ENCODE results near the gene TRMO. TPM values are rescaled to one million over a fixed set of nuclear protein-coding genes. Genes with fewer than 3 reads are reported as not detected.

TRMO gene
- total and polyA plus RNA-seq, 2 of the 8 experiments (the other 6 are each of a cell fraction or from before 2014, with no cell fraction given) = 4.6 to 5.6 TPM

- no peaks in the 10 kb centered on the region; a peak in 2 of 7 replicates for H3K27me3 ChIP-seq (replicated peaks in 1 of 4; ENCODE audit: control insufficient read depth in 3 of 4, extremely low read depth in 1 of 4, insufficient read depth in 3 of 4, low read length in 3 of 4)
- H3K9me3 ChIP-seq (ENCODE audit: insufficient read depth in 2 of 2, low read depth in 1 of 2, low read length in 1 of 2) = no peaks in the 10 kb centered on the region
- H4K8ac ChIP-seq (ENCODE audit: extremely low read depth, insufficient read depth, low read length) = no peak overlapping the region
- no peak overlapping the region for H3K4me3 ChIP-seq (ENCODE audit: extremely low read depth in 1 of 4, insufficient read depth in 2 of 4, low read depth in 3 of 4, low read length in 4 of 4)
- H2BK20ac ChIP-seq (ENCODE audit: low read length) = no peak overlapping the region
- no peak overlapping the region for H3K27ac ChIP-seq (ENCODE audit: low read depth, low read length)
- no peak overlapping the region for H2BK15ac ChIP-seq (ENCODE audit: low read length)
- H3K4me2 ChIP-seq (ENCODE audit: insufficient read depth in 1 of 2, low read depth in 2 of 2, low read length in 2 of 2) = no peak overlapping the region
- H3K79me2 ChIP-seq (ENCODE audit: control insufficient read depth in 1 of 2, insufficient read depth in 2 of 2, low read length in 2 of 2) = no peaks in the 10 kb centered on the region
- H2BK120ac ChIP-seq (replicated peaks; ENCODE audit: low read depth, low read length) = no peak overlapping the region
- H4K20me1 ChIP-seq (replicated peaks in 1 of 2; ENCODE audit: control insufficient read depth in 1 of 2, insufficient read depth in 2 of 2, low read length in 2 of 2) = no peaks in the 10 kb centered on the region
- DNase-seq (ENCODE audit: low read depth in 1 of 2, low spot score in 2 of 2) (no peak), FAIRE-seq (no peak)
- no peak overlapping the region for H3K18ac ChIP-seq (ENCODE audit: extremely low read depth, low read length)
- ChIA-PET CTCF (ENCODE audit: partially characterized antibody) (interaction anchor here (0.7 to 1.5 kb wide), 2 partner anchors 14 to 19 kb away, joined by 3 to 9 read pairs; no protein-coding TSS in a partner anchor), POLR2A (ENCODE audit: partially characterized antibody) (no interaction called here)
- H3K56ac ChIP-seq (replicated peaks; ENCODE audit: insufficient read length, low read depth, low read length) = no peak overlapping the region
- H2AFZ ChIP-seq (ENCODE audit: low read length) = no peak overlapping the region
- H2BK5ac ChIP-seq (ENCODE audit: low read depth, low read length) = no peak overlapping the region
- no peak overlapping the region for H3K14ac ChIP-seq (ENCODE audit: insufficient read length)
- no peaks in the 10 kb centered on the region for H3K23me2 ChIP-seq (ENCODE audit: low read depth, low read length)
- no peak overlapping the region for H4K91ac ChIP-seq (replicated peaks; ENCODE audit: insufficient read length, low read length)
- peaks cover 0 to 5% (median under 1%) of the 10 kb centered on the region in 4 experiments; a peak in 3 of 7 replicates for H3K4me1 ChIP-seq (replicated peaks in 1 of 4; ENCODE audit: control insufficient read depth in 3 of 4, insufficient read depth in 4 of 4, low read length in 3 of 4)
- no peaks in the 10 kb centered on the region for H3K79me1 ChIP-seq (ENCODE audit: low read depth, low read length)
- H2BK12ac ChIP-seq (ENCODE audit: low read depth, low read length) = no peak overlapping the region
- no peak overlapping the region for H2AK5ac ChIP-seq (ENCODE audit: low read depth, low read length)
- H3K23ac ChIP-seq (ENCODE audit: insufficient read length) = no peak overlapping the region
- 91% methylated on average over 3 of the region's 3 CpGs; no CpG with 5 or more reads in 1 of the 2 experiments for WGBS, 2 experiments (ENCODE audit: extremely low coverage in 1 of 2, insufficient coverage in 1 of 2, insufficient read length in 1 of 2, insufficient replicate concordance in 2 of 2, low coverage in 1 of 2, low lambda C conversion rate in 2 of 2, missing lambda C conversion rate in 1 of 2)
- H4K5ac ChIP-seq (ENCODE audit: insufficient read length, low read depth, low read length) = no peak overlapping the region
- H3K9ac ChIP-seq (replicated peaks in 1 of 4; ENCODE audit: extremely low read depth in 1 of 4, low read depth in 3 of 4, low read length in 3 of 4) = no peak overlapping the region
- H3K4ac ChIP-seq (replicated peaks; ENCODE audit: insufficient read length, low read depth, low read length) = no peak overlapping the region
- no peaks in the 10 kb centered on the region for H3K36me3 ChIP-seq (ENCODE audit: control insufficient read depth in 2 of 4, insufficient read depth in 4 of 4, low read length in 3 of 4)
- TF ChIP-seq BRCA1 (IDR thresholded peaks at IDR 0.05; ENCODE audit: low read depth, low read length) = no peak
- TF ChIP-seq EP300 (IDR thresholded peaks at IDR 0.05; ENCODE audit: borderline replicate concordance in 1 of 2, low read depth in 2 of 2, low read length in 2 of 2) = no peak
- no peak for TF ChIP-seq JUN (IDR thresholded peaks at IDR 0.05; ENCODE audit: low read depth, low read length)
- TF ChIP-seq CBX8 (IDR thresholded peaks at IDR 0.05; ENCODE audit: borderline replicate concordance, low read depth, low read length) = no peak
- no peak for TF ChIP-seq RXRA (IDR thresholded peaks at IDR 0.05; ENCODE audit: insufficient read depth, low read depth, low read length)
- no peak for TF ChIP-seq SUZ12 (IDR thresholded peaks at IDR 0.05; ENCODE audit: low read length)
- TF ChIP-seq ATF2 (IDR thresholded peaks at IDR 0.05; ENCODE audit: low read length) = no peak
- no peak for TF ChIP-seq ATF3 (IDR thresholded peaks at IDR 0.05; ENCODE audit: insufficient read depth, low read depth, low read length)
- TF ChIP-seq SRF (IDR thresholded peaks at IDR 0.05; ENCODE audit: low read depth, low read length) = no peak
- no peak for TF ChIP-seq MAX (IDR thresholded peaks at IDR 0.05)
- no peak for TF ChIP-seq CHD2 (IDR thresholded peaks at IDR 0.05; ENCODE audit: low read length)
- no peak for TF ChIP-seq HDAC6 (IDR thresholded peaks at IDR 0.05; ENCODE audit: low read depth, low read length)
Measured at GRCh38 chr9:97876061-97876460, 46.2 kb downstream of the TRMO start.

Data from H1 (cell line).